ENCODE measurements around the gene MSL3B.

DNA sequence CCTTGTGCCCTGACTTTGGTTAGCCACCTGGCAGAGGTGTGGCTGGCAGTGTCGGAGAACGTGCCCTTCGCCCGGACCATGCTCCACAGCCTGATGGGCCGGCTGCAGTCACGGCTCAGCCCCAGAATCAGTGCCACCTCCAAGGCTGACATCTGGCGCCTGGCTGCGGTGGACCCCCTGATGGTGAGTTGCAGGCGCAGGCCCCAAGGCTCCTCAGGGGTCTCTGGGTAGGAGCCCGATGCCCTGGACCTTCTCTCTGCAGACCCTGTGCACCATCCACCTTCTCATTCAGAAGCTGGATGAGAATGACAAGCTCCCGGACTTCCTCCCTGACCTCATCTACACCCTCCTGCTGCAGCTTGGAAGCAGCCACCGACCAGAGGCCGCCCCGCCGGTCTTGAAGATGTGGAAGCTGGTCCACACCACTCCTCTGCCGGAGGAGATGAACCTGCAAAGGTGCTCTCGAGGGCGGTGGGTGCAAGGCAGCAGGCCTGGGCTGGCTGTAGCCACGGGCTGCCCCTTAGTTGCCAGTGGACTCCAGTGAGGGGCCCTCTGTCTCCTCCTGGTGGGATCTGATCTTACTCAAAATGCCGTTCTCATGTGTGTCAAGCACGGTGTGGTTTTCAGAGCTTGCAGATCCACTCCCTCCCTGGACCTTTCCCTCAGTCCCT is 46.0 kb downstream of the MSL3B start:
- TF ChIP-seq CSRNP3 (CRISPR knock-in tag; IDR thresholded peaks at IDR 0.05) (no peak), ZNF8 (CRISPR knock-in tag; IDR thresholded peaks at IDR 0.05) (no peak), CSDC2 (CRISPR knock-in tag; IDR thresholded peaks at IDR 0.05) (no peak), TCF4 (CRISPR knock-in tag; IDR thresholded peaks at IDR 0.05; ENCODE audit: borderline replicate concordance) (no peak), ISL1 (CRISPR knock-in tag; IDR thresholded peaks at IDR 0.05) (no peak), OSR1 (CRISPR knock-in tag; IDR thresholded peaks at IDR 0.05) (no peak), ZNF70 (CRISPR knock-in tag; IDR thresholded peaks at IDR 0.05) (no peak), RARB (CRISPR knock-in tag; IDR thresholded peaks at IDR 0.05) (no peak), BACH2 (CRISPR knock-in tag; IDR thresholded peaks at IDR 0.05; ENCODE audit: borderline replicate concordance) (no peak), ZFP3 (CRISPR knock-in tag; IDR thresholded peaks at IDR 0.05) (no peak), ZC3H10 (CRISPR knock-in tag; IDR thresholded peaks at IDR 0.05) (no peak), TOX (CRISPR knock-in tag; IDR thresholded peaks at IDR 0.05; ENCODE audit: borderline replicate concordance) (no peak)
- TF ChIP-seq, protein P1, sequence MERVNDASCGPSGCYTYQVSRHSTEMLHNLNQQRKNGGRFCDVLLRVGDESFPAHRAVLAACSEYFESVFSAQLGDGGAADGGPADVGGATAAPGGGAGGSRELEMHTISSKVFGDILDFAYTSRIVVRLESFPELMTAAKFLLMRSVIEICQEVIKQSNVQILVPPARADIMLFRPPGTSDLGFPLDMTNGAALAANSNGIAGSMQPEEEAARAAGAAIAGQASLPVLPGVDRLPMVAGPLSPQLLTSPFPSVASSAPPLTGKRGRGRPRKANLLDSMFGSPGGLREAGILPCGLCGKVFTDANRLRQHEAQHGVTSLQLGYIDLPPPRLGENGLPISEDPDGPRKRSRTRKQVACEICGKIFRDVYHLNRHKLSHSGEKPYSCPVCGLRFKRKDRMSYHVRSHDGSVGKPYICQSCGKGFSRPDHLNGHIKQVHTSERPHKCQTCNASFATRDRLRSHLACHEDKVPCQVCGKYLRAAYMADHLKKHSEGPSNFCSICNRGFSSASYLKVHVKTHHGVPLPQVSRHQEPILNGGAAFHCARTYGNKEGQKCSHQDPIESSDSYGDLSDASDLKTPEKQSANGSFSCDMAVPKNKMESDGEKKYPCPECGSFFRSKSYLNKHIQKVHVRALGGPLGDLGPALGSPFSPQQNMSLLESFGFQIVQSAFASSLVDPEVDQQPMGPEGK (CRISPR knock-in tag; IDR thresholded peaks at IDR 0.05; ENCODE audit: borderline replicate concordance) = no peak

All from SK-N-SH treated with all-trans-retinoic acid at 6 μM for 48 hours (cell line).